ENCODE measurements around the gene ELN.

The ELN gene

GRCh38 chr7:74103219-74103772, 75.3 kb downstream of the ELN start:
- Mint-ChIP-seq H3K4me1 (peaks cover 9% of the 10 kb centered on the region), H3K36me3 (peaks cover 21% of the 10 kb centered on the region), H3K27me3 (no peaks in the 10 kb centered on the region), H3K27ac (peak overlapping the region; percentile 20), H3K4me3 (no peak overlapping the region), H3K9me3 (no peaks in the 10 kb centered on the region)
- ATAC-seq (ENCODE audit: low read depth) (no peak), DNase-seq (ENCODE audit: low spot score in 2 of 2) (no peak)

GRCh38 chr7:74104702-74105101, 76.7 kb downstream of the ELN start:
- no peak for DNase-seq (ENCODE audit: low spot score in 2 of 2)
- H3K27me3 Mint-ChIP-seq = no peaks in the 10 kb centered on the region
- peaks cover 9% of the 10 kb centered on the region for H3K4me1 Mint-ChIP-seq
- H3K36me3 Mint-ChIP-seq = peaks cover 15% of the 10 kb centered on the region
- ATAC-seq (ENCODE audit: low read depth) = no peak
- H3K4me3 Mint-ChIP-seq = no peak overlapping the region
- H3K9me3 Mint-ChIP-seq = no peaks in the 10 kb centered on the region
- H3K27ac Mint-ChIP-seq = no peak overlapping the region

DNA sequence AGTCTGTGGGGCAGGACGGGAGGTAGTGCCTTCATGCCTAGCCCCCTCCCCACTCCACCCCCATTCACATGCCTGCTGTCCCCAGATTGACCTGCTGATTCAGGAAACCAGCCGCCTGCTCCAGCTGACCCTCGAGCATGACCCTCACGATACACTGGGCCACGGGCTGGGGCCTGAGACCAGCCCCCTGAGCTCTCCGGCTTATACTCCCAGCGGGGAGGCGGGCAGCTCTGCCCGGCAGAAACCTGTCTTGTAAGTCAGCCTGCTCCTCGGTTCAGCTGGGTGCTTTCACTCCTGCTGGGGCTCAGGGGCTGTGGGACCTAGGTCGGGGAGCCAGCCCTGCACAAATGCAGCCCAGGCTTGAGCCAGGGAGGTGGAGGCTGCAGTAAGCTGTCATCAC, 78.0 kb downstream of the ELN start:
- H3K36me3 Mint-ChIP-seq = peaks cover 15% of the 10 kb centered on the region

DNA sequence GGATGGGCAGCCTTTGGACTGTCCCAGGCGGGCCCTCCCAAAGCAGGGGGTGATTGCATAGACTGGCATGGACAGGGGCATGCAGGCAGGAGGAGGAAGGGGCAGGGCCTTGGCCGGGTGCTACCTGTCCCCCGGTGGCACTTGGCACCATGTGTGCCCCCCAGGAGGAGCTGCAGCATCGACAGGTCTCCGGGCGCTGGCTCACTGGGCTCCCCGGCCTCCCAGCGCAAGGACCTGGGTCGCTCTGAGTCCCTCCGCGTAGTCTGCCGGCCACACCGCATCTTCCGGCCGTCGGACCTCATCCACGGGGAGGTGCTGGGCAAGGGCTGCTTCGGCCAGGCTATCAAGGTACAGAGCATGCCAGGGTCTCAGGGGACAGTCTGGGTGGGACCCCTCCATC, 78.9 kb downstream of the ELN start:
- Mint-ChIP-seq H3K36me3 (peaks cover 19% of the 10 kb centered on the region), H3K4me1 (no peaks in the 10 kb centered on the region), H3K27ac (no peak overlapping the region), H3K4me3 (no peak overlapping the region), H3K9me3 (no peaks in the 10 kb centered on the region), H3K27me3 (no peaks in the 10 kb centered on the region)
- ATAC-seq (ENCODE audit: low read depth) (no peak), DNase-seq (ENCODE audit: low spot score in 2 of 2) (no peak)

More for the DNA sequence above, 78.0 kb downstream of the ELN start:
- Mint-ChIP-seq H3K4me1 (peaks cover 5% of the 10 kb centered on the region), H3K4me3 (no peak overlapping the region), H3K27ac (no peak overlapping the region), H3K27me3 (no peaks in the 10 kb centered on the region), H3K9me3 (no peaks in the 10 kb centered on the region)
- DNase-seq (ENCODE audit: low spot score in 2 of 2) (no peak), ATAC-seq (ENCODE audit: low read depth) (no peak)

- peaks cover 32% of the 10 kb centered on the region for H3K36me3 Mint-ChIP-seq
- no peak overlapping the region for H3K27ac Mint-ChIP-seq
- no peaks in the 10 kb centered on the region for H3K27me3 Mint-ChIP-seq
- H3K4me1 Mint-ChIP-seq = no peaks in the 10 kb centered on the region
- no peak for DNase-seq (ENCODE audit: low spot score in 2 of 2)
- H3K4me3 Mint-ChIP-seq = no peak overlapping the region
- ATAC-seq (ENCODE audit: low read depth) = no peak
- no peaks in the 10 kb centered on the region for H3K9me3 Mint-ChIP-seq
Measured at GRCh38 chr7:74115326-74115725, 87.4 kb downstream of the ELN start.

DNA sequence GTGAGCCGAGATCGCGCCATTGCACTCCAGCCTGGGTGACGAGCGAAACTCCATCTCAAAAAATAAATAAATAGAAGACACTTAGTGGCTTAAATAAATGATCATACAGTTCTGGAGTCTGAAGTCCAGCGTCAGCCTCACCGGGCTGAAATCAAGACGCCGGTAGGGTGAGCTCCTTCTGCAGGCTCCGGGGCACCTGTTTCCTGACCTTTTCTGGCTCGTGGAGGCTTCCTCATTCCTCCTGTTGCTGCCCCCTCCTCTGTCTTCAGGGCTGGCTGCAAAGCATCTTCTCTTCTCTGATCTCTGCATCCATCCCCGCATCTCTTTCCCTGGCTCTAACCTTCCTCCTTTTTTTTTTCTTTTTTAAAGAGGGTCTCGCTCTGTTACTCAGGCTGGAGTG, 88.4 kb downstream of the ELN start:
- no peak overlapping the region for H3K27ac Mint-ChIP-seq
- no peak for DNase-seq (ENCODE audit: low spot score in 2 of 2)
- H3K9me3 Mint-ChIP-seq = no peaks in the 10 kb centered on the region
- peaks cover 33% of the 10 kb centered on the region for H3K36me3 Mint-ChIP-seq
- H3K4me3 Mint-ChIP-seq = no peak overlapping the region
- no peaks in the 10 kb centered on the region for H3K27me3 Mint-ChIP-seq
- H3K4me1 Mint-ChIP-seq = peaks cover 1% of the 10 kb centered on the region
- ATAC-seq (ENCODE audit: low read depth) = no peak
